ENCODE data around the gene PRPF18. TPM values are rescaled to one million over a fixed set of nuclear protein-coding genes. Genes with fewer than 3 reads are reported as not detected.

PRPF18 gene
- total RNA-seq, 4 donors from 2014 or later = 21.8 to 44.0 (median 25.7) TPM

- 67% methylated on average over 8 of the region's 8 CpGs for WGBS
- TF ChIP-seq, protein P1, sequence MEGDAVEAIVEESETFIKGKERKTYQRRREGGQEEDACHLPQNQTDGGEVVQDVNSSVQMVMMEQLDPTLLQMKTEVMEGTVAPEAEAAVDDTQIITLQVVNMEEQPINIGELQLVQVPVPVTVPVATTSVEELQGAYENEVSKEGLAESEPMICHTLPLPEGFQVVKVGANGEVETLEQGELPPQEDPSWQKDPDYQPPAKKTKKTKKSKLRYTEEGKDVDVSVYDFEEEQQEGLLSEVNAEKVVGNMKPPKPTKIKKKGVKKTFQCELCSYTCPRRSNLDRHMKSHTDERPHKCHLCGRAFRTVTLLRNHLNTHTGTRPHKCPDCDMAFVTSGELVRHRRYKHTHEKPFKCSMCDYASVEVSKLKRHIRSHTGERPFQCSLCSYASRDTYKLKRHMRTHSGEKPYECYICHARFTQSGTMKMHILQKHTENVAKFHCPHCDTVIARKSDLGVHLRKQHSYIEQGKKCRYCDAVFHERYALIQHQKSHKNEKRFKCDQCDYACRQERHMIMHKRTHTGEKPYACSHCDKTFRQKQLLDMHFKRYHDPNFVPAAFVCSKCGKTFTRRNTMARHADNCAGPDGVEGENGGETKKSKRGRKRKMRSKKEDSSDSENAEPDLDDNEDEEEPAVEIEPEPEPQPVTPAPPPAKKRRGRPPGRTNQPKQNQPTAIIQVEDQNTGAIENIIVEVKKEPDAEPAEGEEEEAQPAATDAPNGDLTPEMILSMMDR (IDR thresholded peaks at IDR 0.05) = no peak
- TF ChIP-seq POLR2A (IDR thresholded peaks at IDR 0.05) = no peak
- no peak for TF ChIP-seq EP300 (IDR thresholded peaks at IDR 0.05)
- no peak for TF ChIP-seq POLR2AphosphoS5 (IDR thresholded peaks at IDR 0.05)
- DNase-seq (ENCODE audit: low spot score in 2 of 2) = no peak
- Histone ChIP-seq H3K4me1 (peaks cover 5% of the 10 kb centered on the region), H3K36me3 (peaks cover 66% of the 10 kb centered on the region), H3K27me3 (no peaks in the 10 kb centered on the region), H3K27ac (no peak overlapping the region), H3K4me3 (no peak overlapping the region), H3K9me3 (no peaks in the 10 kb centered on the region)
These were observed 28.0 kb downstream of the PRPF18 start for GRCh38 chr10:13614530-13615332.

DNA sequence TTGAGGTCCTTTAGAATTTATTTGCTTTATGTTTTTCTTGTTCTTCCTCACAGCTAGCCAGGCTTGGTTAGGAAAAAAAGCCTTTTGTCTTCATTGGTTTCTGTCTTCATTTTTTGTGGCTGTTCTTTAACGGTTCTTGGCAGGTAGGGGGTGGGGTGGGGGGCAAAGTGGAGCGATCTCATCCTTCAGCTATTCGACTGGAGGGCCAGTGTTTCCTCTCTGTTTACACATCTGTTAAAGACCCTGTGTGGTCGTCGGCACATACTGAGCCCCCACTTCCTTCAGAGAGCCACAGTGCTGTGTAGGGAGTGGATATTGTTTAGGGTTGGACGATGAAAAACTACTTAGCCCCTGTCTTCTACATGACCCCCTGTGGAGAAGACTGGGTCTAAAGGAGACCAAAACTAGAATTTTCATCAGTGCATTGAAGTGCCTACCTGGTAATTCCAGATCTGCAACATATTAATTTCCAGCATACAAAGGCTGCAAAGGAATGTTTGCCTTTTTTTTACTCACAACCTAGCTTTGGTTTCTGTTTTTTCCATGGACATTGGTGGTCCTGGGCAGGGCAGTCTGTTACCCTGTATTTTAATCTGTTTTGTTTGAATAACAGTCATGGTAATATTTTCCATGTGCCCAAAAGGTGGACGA, 29.0 kb downstream of the PRPF18 start:
- DNase-seq (ENCODE audit: low spot score in 2 of 2) = no peak

DNA sequence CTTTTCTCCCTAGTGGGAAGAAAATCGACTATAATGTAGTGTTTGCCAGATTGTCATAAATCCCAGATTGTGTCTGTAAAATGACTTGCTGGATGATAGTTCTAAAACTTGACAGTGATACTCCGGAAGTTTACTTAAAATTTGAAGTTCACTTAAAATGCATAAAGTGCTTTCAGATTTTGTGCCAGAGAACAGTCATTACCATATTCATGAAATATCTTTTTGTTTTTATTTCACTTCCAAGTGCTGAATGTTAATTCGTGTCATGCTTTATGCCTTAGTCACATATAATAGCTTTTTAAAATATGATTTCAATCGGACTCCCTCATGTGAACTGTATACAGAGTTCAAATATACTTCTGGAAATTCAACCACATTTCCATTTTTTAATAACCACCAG, 30.4 kb downstream of the PRPF18 start:
- WGBS = 59% methylated on average over 4 of the region's 4 CpGs
- peaks cover 55% of the 10 kb centered on the region for H3K36me3 ChIP-seq
- TF ChIP-seq, protein P1 (IDR thresholded peaks at IDR 0.05) = no peak
- TF ChIP-seq POLR2AphosphoS5 (IDR thresholded peaks at IDR 0.05) = no peak
- TF ChIP-seq EP300 (IDR thresholded peaks at IDR 0.05) = no peak
- no peak for TF ChIP-seq POLR2A (IDR thresholded peaks at IDR 0.05)
- no peak overlapping the region for H3K27ac ChIP-seq
- no peaks in the 10 kb centered on the region for H3K9me3 ChIP-seq
- peaks cover 5% of the 10 kb centered on the region for H3K4me1 ChIP-seq
- H3K4me3 ChIP-seq = no peak overlapping the region
- DNase-seq (ENCODE audit: low spot score in 2 of 2) = no peak
- H3K27me3 ChIP-seq = no peaks in the 10 kb centered on the region

More for the DNA sequence above, 29.0 kb downstream of the PRPF18 start:
- Histone ChIP-seq H3K4me3 (no peak overlapping the region), H3K9me3 (no peaks in the 10 kb centered on the region), H3K36me3 (peaks cover 56% of the 10 kb centered on the region), H3K27me3 (no peaks in the 10 kb centered on the region), H3K27ac (no peak overlapping the region), H3K4me1 (peaks cover 5% of the 10 kb centered on the region)
- no peak for TF ChIP-seq POLR2AphosphoS5 (IDR thresholded peaks at IDR 0.05)
- no peak for TF ChIP-seq EP300 (IDR thresholded peaks at IDR 0.05)
- TF ChIP-seq, protein P1 (IDR thresholded peaks at IDR 0.05) = no peak
- no peak for TF ChIP-seq POLR2A (IDR thresholded peaks at IDR 0.05)
- 73% methylated on average over 7 of the region's 7 CpGs for WGBS

- TF ChIP-seq POLR2AphosphoS5 (IDR thresholded peaks at IDR 0.05) (no peak), POLR2A (IDR thresholded peaks at IDR 0.05) (no peak), EP300 (IDR thresholded peaks at IDR 0.05) (no peak)
- TF ChIP-seq, protein P1 (IDR thresholded peaks at IDR 0.05) = no peak
- no peak for DNase-seq (ENCODE audit: low spot score in 2 of 2)
- H3K4me3 ChIP-seq = no peak overlapping the region
- no peaks in the 10 kb centered on the region for H3K4me1 ChIP-seq
- H3K27ac ChIP-seq = no peak overlapping the region
- H3K9me3 ChIP-seq = no peaks in the 10 kb centered on the region
- 45% methylated on average over 2 of the region's 2 CpGs for WGBS
- peaks cover 40% of the 10 kb centered on the region for H3K36me3 ChIP-seq
- no peaks in the 10 kb centered on the region for H3K27me3 ChIP-seq
These were observed 35.2 kb downstream of the PRPF18 start for GRCh38 chr10:13621931-13622330.

DNA sequence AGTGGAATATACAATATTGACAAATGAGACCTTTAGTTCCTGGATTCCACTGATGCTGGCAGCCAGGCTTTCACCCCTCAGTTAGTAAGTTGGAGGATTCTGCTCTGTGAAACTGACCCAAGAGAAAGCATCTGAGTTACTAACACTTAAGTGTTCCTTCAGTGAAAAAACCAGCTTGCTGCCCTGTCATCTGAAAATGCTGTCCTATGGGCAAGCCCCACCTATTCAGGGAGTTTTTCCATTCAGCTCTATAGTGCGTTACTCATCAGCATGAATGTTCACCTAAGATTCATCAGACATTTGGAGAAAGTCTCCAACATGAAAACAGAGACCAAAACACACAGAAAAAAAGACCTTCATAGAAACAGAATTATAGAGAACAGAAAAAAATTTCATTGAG, 37.9 kb downstream of the PRPF18 start:
- peaks cover 30% of the 10 kb centered on the region for H3K36me3 ChIP-seq
- H3K9me3 ChIP-seq = no peaks in the 10 kb centered on the region
- H3K27me3 ChIP-seq = no peaks in the 10 kb centered on the region
- H3K4me1 ChIP-seq = no peaks in the 10 kb centered on the region
- no peak for DNase-seq (ENCODE audit: low spot score in 2 of 2)
- H3K27ac ChIP-seq = no peak overlapping the region
- WGBS = 100% methylated on average over 1 of the region's 1 CpG
- TF ChIP-seq, protein P1 (IDR thresholded peaks at IDR 0.05) = no peak
- no peak for TF ChIP-seq POLR2A (IDR thresholded peaks at IDR 0.05)
- TF ChIP-seq EP300 (IDR thresholded peaks at IDR 0.05) = no peak
- H3K4me3 ChIP-seq = no peak overlapping the region
